Subcutaneous abdominal adipose tissue (tissue), 5 donors: ENCODE data around the gene KRT4.

Source experiments
- H3K27ac ChIP-seq: one replicate; pipeline ENCODE4 v1.7.0; 2013; ENCODE audit warnings: low read depth, mild to moderate bottlenecking, inconsistent platforms, low read length, moderate library complexity
- H3K27me3 ChIP-seq, 5 donors: one replicate each; pipeline ENCODE4 v1.7.0; 2013; ENCODE audit warnings: low read length in 5 of 5, inconsistent platforms in 1 of 5; ENCODE audit not compliant: control insufficient read depth in 5 of 5, insufficient read depth in 4 of 5
- H3K36me3 ChIP-seq, 5 donors: one replicate each; pipeline ENCODE4 v1.7.0; 2013; ENCODE audit warnings: low read length in 5 of 5; ENCODE audit not compliant: control insufficient read depth in 5 of 5, insufficient read depth in 5 of 5
- H3K4me1 ChIP-seq, 5 donors: one replicate each; pipeline ENCODE4 v1.7.0; 2013; ENCODE audit warnings: low read length in 5 of 5, mild to moderate bottlenecking in 3 of 5, moderate library complexity in 1 of 5; ENCODE audit not compliant: control insufficient read depth in 5 of 5, insufficient read depth in 5 of 5
- H3K4me3 ChIP-seq, 5 donors: one replicate each; pipeline ENCODE4 v1.7.0; 2013; ENCODE audit warnings: low read length in 5 of 5, low read depth in 1 of 5
- H3K9ac ChIP-seq, 5 donors: one replicate each; pipeline ENCODE4 v1.7.0; 2013; ENCODE audit warnings: low read length in 5 of 5, mild to moderate bottlenecking in 4 of 5, moderate library complexity in 3 of 5
- H3K9me3 ChIP-seq, 5 donors: one replicate each; pipeline ENCODE4 v1.7.0; 2013; ENCODE audit warnings: low read length in 5 of 5; ENCODE audit not compliant: control insufficient read depth in 5 of 5
- donor health status: healthy.
- donor health status: healthy.
- donor health status: healthy.
- donor health status: healthy.
- donor health status: healthy.

The KRT4 gene

GRCh38 chr12:52808573-52809160 is 5.2 kb downstream of the KRT4 start:
- Histone ChIP-seq H3K9ac (no peak overlapping the region), H3K27me3 (peaks cover 0 to 11% (median 4%) of the 10 kb centered on the region in 5 donors), H3K27ac (no peak overlapping the region), H3K4me1 (no peaks in the 10 kb centered on the region), H3K9me3 (no peaks in the 10 kb centered on the region), H3K4me3 (no peak overlapping the region), H3K36me3 (no peaks in the 10 kb centered on the region)

- H3K4me1 ChIP-seq = no peaks in the 10 kb centered on the region
- no peak overlapping the region for H3K9ac ChIP-seq
- no peaks in the 10 kb centered on the region for H3K36me3 ChIP-seq
- peaks cover 0 to 11% (median 4%) of the 10 kb centered on the region in 5 donors for H3K27me3 ChIP-seq
- H3K27ac ChIP-seq = no peak overlapping the region
- H3K9me3 ChIP-seq = no peaks in the 10 kb centered on the region
- no peak overlapping the region for H3K4me3 ChIP-seq
These were observed 6.1 kb downstream of the KRT4 start for GRCh38 chr12:52807544-52808470.

- Histone ChIP-seq H3K27ac (no peak overlapping the region), H3K36me3 (no peaks in the 10 kb centered on the region)
These were observed 6.9 kb downstream of the KRT4 start for GRCh38 chr12:52806821-52807543.

GRCh38 chr12:52806169-52806811 is 7.6 kb downstream of the KRT4 start:
- H3K9ac ChIP-seq = no peak overlapping the region
- peaks cover 0 to 11% (median 4%) of the 10 kb centered on the region in 5 donors for H3K27me3 ChIP-seq
- no peak overlapping the region for H3K27ac ChIP-seq
- H3K36me3 ChIP-seq = no peaks in the 10 kb centered on the region
- H3K4me3 ChIP-seq = no peak overlapping the region
- no peaks in the 10 kb centered on the region for H3K4me1 ChIP-seq
- no peaks in the 10 kb centered on the region for H3K9me3 ChIP-seq

More at GRCh38 chr12:52806821-52807543, 6.9 kb downstream of the KRT4 start:
- Histone ChIP-seq H3K4me1 (no peaks in the 10 kb centered on the region), H3K9ac (no peak overlapping the region), H3K9me3 (no peaks in the 10 kb centered on the region), H3K27me3 (peaks cover 0 to 11% (median 4%) of the 10 kb centered on the region in 5 donors), H3K4me3 (no peak overlapping the region)

- H3K4me3 ChIP-seq = no peak overlapping the region
- no peaks in the 10 kb centered on the region for H3K4me1 ChIP-seq
- no peaks in the 10 kb centered on the region for H3K36me3 ChIP-seq
- no peaks in the 10 kb centered on the region for H3K9me3 ChIP-seq
- H3K27me3 ChIP-seq = peaks cover 0 to 11% (median 4%) of the 10 kb centered on the region in 5 donors
- H3K9ac ChIP-seq = no peak overlapping the region
- no peak overlapping the region for H3K27ac ChIP-seq
These were observed 8.2 kb downstream of the KRT4 start for GRCh38 chr12:52805739-52806138.

GRCh38 chr12:52805000-52805399 is 8.9 kb downstream of the KRT4 start:
- Histone ChIP-seq H3K4me1 (no peaks in the 10 kb centered on the region), H3K9me3 (no peaks in the 10 kb centered on the region), H3K27ac (no peak overlapping the region)

GRCh38 chr12:52802442-52802841 is 11.5 kb downstream of the KRT4 start:
- Histone ChIP-seq H3K4me3 (no peak overlapping the region), H3K4me1 (no peaks in the 10 kb centered on the region), H3K36me3 (no peaks in the 10 kb centered on the region), H3K27me3 (no peaks in the 10 kb centered on the region), H3K27ac (no peak overlapping the region), H3K9ac (no peak overlapping the region), H3K9me3 (no peaks in the 10 kb centered on the region)

More at GRCh38 chr12:52805000-52805399, 8.9 kb downstream of the KRT4 start:
- H3K36me3 ChIP-seq = no peaks in the 10 kb centered on the region
- H3K27me3 ChIP-seq = peaks cover 0 to 11% (median 4%) of the 10 kb centered on the region in 5 donors
- no peak overlapping the region for H3K4me3 ChIP-seq
- H3K9ac ChIP-seq = no peak overlapping the region

- no peaks in the 10 kb centered on the region for H3K4me1 ChIP-seq
- H3K4me3 ChIP-seq = no peak overlapping the region
- H3K9ac ChIP-seq = no peak overlapping the region
- no peaks in the 10 kb centered on the region for H3K36me3 ChIP-seq
- H3K27me3 ChIP-seq = no peaks in the 10 kb centered on the region
- H3K27ac ChIP-seq = no peak overlapping the region
- no peaks in the 10 kb centered on the region for H3K9me3 ChIP-seq
These were observed 12.1 kb downstream of the KRT4 start for GRCh38 chr12:52801773-52802172.

- H3K9ac ChIP-seq = no peak overlapping the region
- no peaks in the 10 kb centered on the region for H3K9me3 ChIP-seq
- H3K4me3 ChIP-seq = no peak overlapping the region
- peaks cover 0 to 3% (median 0%) of the 10 kb centered on the region in 5 donors for H3K27me3 ChIP-seq
- H3K4me1 ChIP-seq = no peaks in the 10 kb centered on the region
- H3K36me3 ChIP-seq = no peaks in the 10 kb centered on the region
- no peak overlapping the region for H3K27ac ChIP-seq
These were observed 13.5 kb downstream of the KRT4 start for GRCh38 chr12:52800259-52800917.
